NCI-H69 (cell line): ENCODE results near the gene ZNF324B.

ENCODE experiments used
- DNase-seq: peaks from one replicate; lab custom pipeline; 2025; lab: John Stamatoyannopoulos, UW

The ZNF324B gene

DNA sequence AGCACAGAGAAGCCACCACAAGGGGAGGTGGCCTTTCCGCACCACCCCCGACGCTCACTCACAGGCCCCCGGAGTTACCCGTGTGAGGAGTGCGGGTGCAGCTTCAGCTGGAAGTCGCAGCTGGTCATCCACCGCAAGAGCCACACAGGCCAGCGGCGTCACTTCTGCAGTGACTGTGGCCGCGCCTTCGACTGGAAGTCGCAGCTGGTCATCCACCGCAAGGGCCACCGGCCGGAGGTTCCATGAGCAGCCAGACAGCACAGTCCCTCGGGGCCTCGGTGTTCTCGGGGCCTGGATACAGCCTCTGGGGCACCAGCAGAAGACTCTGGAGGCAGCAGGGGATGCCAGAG is 29.0 kb downstream of the ZNF324B start:
- DNase-seq = no peak

DNA sequence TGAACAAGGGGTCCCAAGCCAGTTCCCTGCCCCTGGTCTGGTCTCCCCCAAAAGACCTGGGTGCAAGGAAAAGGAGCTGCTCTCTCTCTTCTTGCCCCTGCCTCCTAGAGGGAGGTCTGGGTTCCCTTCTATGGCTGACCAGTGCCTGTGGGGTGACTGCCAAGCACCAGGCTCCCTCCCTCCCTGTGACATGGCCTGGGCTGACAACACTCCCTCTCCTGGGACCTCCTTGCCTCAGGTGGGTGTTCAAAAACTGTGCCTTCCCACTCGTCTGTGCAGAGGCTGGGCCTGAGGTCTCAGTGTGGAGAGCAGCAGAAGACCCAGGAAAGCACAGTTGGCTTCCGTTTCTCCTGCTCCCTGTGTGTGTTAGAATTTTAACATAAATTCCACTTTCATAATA is 29.4 kb downstream of the ZNF324B start:
- DNase-seq = no peak

DNA sequence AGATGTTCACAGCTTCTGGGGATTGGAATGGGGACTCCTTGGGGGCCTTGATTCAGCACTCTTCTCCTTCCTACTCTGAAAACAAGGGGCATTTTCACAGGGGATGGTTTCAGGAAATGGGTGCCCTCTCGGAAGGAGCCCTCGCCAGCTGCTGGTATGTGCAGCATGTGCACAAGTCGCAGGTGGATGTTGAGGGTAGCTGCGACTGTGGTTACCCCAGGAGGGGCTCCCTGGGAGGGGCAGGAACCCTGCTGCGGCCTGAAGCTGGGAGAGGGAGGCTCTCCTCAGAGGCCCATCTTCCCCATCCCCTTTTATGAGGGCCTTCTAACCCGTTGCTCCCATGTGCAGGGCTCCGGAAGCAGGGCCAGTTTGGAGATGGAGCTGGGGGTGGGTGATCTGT is 30.9 kb downstream of the ZNF324B start:
- DNase-seq = no peak

DNA sequence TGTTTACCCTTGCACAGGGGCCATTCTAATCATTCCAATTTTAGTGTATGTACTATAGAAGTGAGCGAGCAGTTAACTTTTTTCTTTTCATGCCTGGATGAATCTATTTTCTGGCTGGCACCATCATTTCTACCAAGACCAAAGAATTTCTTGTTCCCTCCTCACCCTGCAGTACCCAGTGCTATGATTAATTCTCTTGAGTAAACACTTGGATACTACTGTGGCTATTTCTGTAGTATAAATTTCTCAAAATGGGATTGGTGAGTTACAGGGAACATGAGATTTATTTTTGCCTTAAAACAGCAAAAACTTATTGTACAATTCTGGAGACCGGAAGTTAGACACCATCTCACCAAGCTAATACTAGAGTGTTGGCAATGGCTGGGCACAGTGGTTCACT is 32.4 kb downstream of the ZNF324B start:
- DNase-seq = peak; percentile 30

DNA sequence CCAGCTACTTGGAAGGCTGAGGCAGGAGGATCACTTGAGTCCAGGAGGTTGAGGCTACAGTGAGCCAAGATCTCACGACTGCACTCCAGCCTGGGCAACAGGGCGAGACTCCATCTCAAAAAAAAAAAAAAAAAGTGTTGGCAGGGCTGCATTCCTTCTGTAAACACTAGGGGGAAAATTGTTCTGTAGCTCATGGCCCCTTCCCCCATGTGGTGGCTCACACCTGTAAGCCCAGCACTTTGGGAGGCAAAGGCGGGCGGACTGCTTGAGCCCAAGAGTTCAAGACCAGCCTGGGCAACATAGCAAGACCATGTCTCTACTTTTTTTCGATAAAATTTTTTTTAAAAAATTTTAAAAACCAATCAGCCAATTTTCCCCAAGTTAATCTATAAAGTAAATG is 32.9 kb downstream of the ZNF324B start:
- DNase-seq = peak; percentile 11

DNA sequence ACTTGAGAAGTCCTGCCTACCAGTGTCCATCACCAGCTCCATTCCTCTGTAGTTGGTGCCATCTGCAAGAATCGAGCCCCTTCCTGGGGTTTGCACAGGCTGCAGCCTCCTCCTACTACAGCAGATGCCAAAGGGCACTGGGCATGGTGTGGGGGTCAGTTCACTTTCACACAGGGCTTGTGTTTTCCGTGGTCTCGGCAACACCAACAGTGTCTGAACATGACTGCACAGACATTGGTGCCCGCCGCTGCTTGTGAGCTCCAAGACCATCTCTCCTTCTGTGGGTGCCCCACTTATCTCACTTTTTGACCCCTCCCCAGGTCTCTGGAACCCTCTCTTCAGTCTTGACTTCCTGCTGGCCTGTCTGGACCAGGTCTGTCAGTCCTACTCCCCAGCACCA is 40.0 kb downstream of the ZNF324B start:
- no peak for DNase-seq

DNA sequence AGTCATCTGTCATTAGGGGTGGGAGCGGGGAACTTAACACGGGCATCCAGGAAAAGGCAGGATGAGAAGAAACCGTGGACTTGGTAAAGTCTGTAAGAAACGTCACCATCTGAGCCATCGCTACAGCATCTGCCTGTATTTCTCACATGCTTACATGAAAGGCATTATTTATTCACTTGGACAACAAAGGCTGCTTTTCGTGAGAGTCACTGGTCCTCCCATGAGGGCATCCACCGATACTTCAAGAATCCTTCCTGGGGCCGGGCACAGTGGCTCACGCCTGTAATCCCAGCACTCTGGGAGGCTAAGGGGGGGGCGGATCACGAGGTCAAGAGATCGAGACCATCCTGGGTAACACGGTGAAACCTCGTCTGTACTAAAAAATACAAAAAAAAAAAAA is 40.8 kb downstream of the ZNF324B start:
- no peak for DNase-seq

DNA sequence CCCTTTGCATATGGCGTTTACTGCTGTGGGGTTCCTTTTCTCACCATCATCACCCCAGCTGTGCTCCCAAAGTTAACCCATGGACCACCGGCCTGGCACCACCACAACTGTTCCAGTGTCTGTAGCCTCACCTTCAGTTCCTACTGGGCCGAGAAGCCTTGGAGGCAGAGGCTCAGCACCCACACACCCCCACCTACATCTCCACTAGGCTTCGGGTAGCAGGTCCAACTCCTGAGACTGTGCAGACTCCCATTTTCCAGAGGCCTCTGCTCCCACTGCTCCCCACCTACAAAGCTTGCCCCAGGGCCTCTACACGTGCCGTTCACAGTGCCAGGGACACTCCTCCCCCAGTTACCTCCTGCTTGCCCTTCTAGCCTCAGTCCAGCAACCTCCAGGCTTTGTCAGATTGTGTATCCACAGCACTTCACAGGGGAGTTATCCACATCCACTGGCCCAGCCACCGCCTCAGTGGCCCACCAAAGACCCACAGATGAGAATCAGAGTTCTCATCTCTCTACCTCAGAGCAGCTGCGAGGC is 46.3 kb downstream of the ZNF324B start:
- no peak for DNase-seq

DNA sequence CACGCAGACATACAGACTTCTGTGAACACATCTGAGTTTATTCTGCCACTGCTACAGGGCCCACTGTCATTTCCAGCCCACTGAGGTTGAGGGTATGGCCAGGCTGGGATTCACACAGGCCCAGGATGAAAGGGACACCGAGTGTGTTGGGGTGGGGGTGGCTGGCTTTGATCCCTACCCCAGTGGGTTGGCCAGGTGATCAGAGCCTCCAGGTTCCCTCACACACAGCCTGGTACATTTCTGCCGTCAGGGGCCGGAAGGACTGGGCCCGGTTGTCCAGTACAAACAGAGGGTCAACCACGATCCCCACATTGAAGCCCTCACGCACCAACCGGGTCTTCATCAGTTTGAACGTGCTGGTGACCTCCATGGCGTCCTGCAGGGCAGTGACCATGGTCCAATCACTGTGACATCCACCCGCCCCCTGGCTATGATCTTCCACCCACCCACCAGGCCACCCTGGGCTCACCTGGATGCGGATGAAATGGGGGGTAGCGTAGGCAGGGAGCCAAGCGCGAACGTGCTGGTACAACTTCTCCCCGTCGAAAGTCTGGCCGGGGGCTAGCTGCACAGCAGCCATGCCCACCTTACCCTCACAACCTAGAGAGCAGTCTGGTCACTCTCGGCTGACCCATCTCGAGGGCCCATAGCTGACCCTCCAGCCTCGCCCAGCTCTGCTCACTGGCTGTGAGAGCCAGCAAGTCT is 47.0 kb downstream of the ZNF324B start:
- DNase-seq = no peak

DNA sequence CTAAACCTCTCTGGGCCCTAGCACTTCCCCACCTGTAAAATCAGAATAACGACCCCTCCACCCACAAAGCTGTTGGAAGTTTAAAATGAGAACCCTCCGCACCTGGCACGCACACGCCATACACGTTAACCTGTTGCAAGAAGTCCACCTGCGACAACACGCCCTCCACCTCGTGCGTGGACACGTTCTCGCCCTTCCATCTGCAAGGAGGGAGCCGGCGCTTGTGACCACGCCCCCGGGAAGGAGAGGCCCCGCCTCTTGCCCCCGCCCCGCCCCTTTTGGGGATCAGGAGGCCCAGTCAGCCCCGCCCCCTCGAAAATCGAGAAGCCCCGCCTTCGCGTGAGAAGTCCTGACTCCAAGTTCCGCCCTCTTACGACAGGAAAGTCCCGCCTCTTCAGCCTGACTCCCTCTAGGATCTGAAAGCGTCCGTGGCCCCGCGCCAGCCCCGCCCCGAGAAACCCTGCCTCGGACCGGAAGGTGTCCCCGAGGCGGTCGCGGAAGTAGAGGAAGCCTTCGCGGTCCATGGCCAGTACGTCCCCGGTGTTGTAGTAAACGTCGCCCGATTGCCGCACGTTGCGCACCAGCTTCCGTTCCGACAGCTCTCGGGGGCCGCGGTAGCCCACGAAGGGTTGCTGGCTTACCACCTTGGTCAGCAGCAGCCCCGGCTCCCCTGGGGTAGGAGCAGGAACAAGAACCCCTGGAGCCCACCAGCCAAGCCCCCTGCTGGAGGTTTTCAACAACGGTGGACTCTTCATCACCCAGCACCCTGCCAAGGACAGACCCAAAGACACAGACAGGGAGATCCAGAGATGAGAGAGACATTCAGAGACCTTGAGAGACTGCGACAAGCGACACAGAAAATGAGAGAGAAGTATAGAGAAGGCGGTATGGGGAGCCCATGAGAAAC is 47.9 kb downstream of the ZNF324B start:
- DNase-seq = peak; percentile 100

DNA sequence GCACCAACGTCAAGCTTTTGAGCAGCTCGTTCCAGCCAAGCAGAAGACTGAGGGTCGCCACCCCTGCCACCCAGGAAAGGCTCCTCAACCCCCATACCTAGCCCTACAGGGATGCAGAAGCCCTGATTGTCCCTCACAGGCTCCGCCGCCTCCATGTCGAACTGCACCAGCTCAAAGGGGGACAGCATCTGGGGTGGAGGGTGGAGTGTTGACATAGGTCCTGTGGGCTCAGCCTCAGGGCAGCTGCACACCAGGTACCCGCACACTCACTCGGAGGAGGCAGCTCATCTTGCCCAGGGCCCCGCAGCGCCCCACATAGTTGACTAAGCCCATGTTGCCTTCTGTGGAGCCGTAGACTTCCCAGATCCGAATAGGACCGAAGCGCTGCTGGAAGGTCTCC is 48.8 kb downstream of the ZNF324B start:
- no peak for DNase-seq
